HCT116 (cell line): ENCODE measurements around the gene RMP24.

Source experiments
- ATAC-seq: fragments of 200-7000 bp; cut with Tn5 transposase; 2 replicates; pipeline ENCODE4 v1.9.1; 2020; ENCODE audit warnings: mild to moderate bottlenecking, moderate library complexity
- BruUV-seq: library from RNA; stranded (reverse); fragments of 400-500 nt; replicated peaks from 2 replicates; lab custom pipeline; 2021; lab: Mats Ljungman, UMichigan
- CTCF ChIA-PET: fragments of 300-600 bp; sonication (Branson Sonifier 250); formaldehyde crosslinking; loops from one replicate; lab custom pipeline; 2021; ENCODE audit warnings: antibody characterized with exemption; lab: Charles Lee
- POLR2A ChIA-PET: fragments of 300-600, 350-600 bp; sonication (Branson Sonifier 250); formaldehyde crosslinking; loops from one replicate; lab custom pipeline; 2021; ENCODE audit warnings: antibody characterized with exemption; lab: Charles Lee
- RAD21 ChIA-PET, 2 experiments: fragments of 300-600 bp; sonication (Branson Sonifier 250); formaldehyde crosslinking; loops; one replicate each; lab custom pipeline; 2023; ENCODE audit warnings: low total read pairs in 2 of 2; ENCODE audit not compliant: uncharacterized antibody in 2 of 2, unreplicated experiment in 2 of 2, low non-redundant PET in 1 of 2; lab: Charles Lee
- DNase-seq: peaks from one replicate; pipeline ENCODE4 v3.0.0-alpha.2; 2010; ENCODE audit warnings: low read depth, low spot score
- H2AFZ ChIP-seq: fragments of 200-600 bp; shearing (Covaris generic), sonication (generic); 2 replicates; pipeline ENCODE4 v1.6.1; 2017; ENCODE audit warnings: low read depth, mixed run types, mixed read lengths, antibody characterized with exemption, low read length; ENCODE audit not compliant: poor library complexity, severe bottlenecking
- H3K27ac ChIP-seq: 2 replicates; pipeline ENCODE4 v1.5.1; 2012; ENCODE audit warnings: low read depth, low read length
- H3K27me3 ChIP-seq: fragments of 200-600 bp; sonication (generic); 2 replicates; pipeline ENCODE4 v1.6.1; 2016; ENCODE audit warnings: mixed run types, low read length, mixed read lengths; ENCODE audit not compliant: insufficient read depth
- H3K36me3 ChIP-seq, 2 experiments: fragments of 200-500 bp in 1 of 2; fragments of 200-600 bp in 1 of 2; sonication (Bioruptor generic) in 1 of 2; sonication (generic) in 1 of 2; 2 replicates each; pipeline versions ENCODE4 v1.5.1 to v1.6.1; 2014 to 2016; ENCODE audit warnings: low read length in 2 of 2, inconsistent platforms in 1 of 2, mixed read lengths in 1 of 2, mixed run types in 1 of 2; ENCODE audit not compliant: insufficient read depth in 2 of 2, control insufficient read depth in 1 of 2
- H3K4me1 ChIP-seq, 2 experiments: fragments of 200-600 bp in 1 of 2; sonication (generic) in 1 of 2; 2 replicates each; pipeline versions ENCODE4 v1.5.1 to v1.6.1; 2012 to 2017; ENCODE audit warnings: low read length in 2 of 2, inconsistent platforms in 1 of 2, mild to moderate bottlenecking in 1 of 2, mixed read lengths in 1 of 2, mixed run types in 1 of 2, moderate library complexity in 1 of 2; ENCODE audit not compliant: insufficient read depth in 2 of 2, control insufficient read depth in 1 of 2
- H3K4me2 ChIP-seq: fragments of 200-600 bp; sonication (generic); 2 replicates; pipeline ENCODE4 v1.6.1; 2017; ENCODE audit warnings: mixed run types, low read length, mixed read lengths
- H3K4me3 ChIP-seq, 2 experiments: fragments of 200-600 bp in 1 of 2; sonication (generic) in 1 of 2; replicated peaks in 1 of 2; 2 replicates each; pipeline ENCODE4 v1.5.1; 2011 to 2016; ENCODE audit warnings: low read length in 2 of 2, control low read depth in 1 of 2, low read depth in 1 of 2, mild to moderate bottlenecking in 1 of 2, mixed read lengths in 1 of 2, mixed run types in 1 of 2
- H3K79me2 ChIP-seq: fragments of 200-600 bp; sonication (generic); 2 replicates; pipeline ENCODE4 v1.6.1; 2017; ENCODE audit warnings: mild to moderate bottlenecking, mixed run types, low read length, moderate library complexity, mixed read lengths; ENCODE audit not compliant: insufficient read depth
- H3K9ac ChIP-seq: fragments of 200-600 bp; sonication (generic); 2 replicates; pipeline ENCODE4 v1.6.1; 2016; ENCODE audit warnings: low read length, mixed read lengths
- H3K9me2 ChIP-seq: fragments of 200-600 bp; sonication (generic), shearing (Covaris generic); 2 replicates; pipeline ENCODE4 v1.6.1; 2017; ENCODE audit warnings: mixed run types, mild to moderate bottlenecking, moderate library complexity; ENCODE audit not compliant: insufficient read depth
- H3K9me3 ChIP-seq, 2 experiments: fragments of 200-500 bp in 1 of 2; fragments of 200-600 bp in 1 of 2; sonication (Bioruptor generic) in 1 of 2; sonication (generic) in 1 of 2; 2 replicates each; pipeline ENCODE4 v1.6.1; 2014 to 2017; ENCODE audit warnings: low read length in 2 of 2, mixed read lengths in 2 of 2, inconsistent platforms in 1 of 2, low read depth in 1 of 2, mild to moderate bottlenecking in 1 of 2, mixed run types in 1 of 2, moderate library complexity in 1 of 2; ENCODE audit not compliant: control insufficient read depth in 1 of 2, insufficient read depth in 1 of 2
- H4K20me1 ChIP-seq: fragments of 200-600 bp; sonication (generic), shearing (Covaris generic); 2 replicates; pipeline ENCODE4 v1.6.1; 2017; ENCODE audit warnings: mixed run types, mild to moderate bottlenecking, moderate library complexity; ENCODE audit not compliant: insufficient read depth
- JUND ChIP-seq: IDR thresholded peaks from 2 replicates; pipeline ENCODE4 v1.6.1; 2012
- TCF7L2 ChIP-seq: IDR thresholded peaks from 2 replicates; pipeline ENCODE4 v1.7.0; 2011; ENCODE audit warnings: borderline replicate concordance, inconsistent platforms; ENCODE audit not compliant: insufficient read depth, insufficient read length; ENCODE audit errors: extremely low read depth
- ZNF274 ChIP-seq: fragments of 200-500 bp; sonication (Bioruptor generic); IDR thresholded peaks from 2 replicates; pipeline ENCODE4 v1.6.1; 2014; ENCODE audit warnings: mild to moderate bottlenecking, low read depth, low read length, inconsistent platforms
- intact Hi-C: fragments of 100-400 bp; cut with micrococcal nuclease; formaldehyde crosslinking; loops from 2 replicates; pipeline ENCODE4 v1.10.0; 2022

The RMP24 gene

DNA sequence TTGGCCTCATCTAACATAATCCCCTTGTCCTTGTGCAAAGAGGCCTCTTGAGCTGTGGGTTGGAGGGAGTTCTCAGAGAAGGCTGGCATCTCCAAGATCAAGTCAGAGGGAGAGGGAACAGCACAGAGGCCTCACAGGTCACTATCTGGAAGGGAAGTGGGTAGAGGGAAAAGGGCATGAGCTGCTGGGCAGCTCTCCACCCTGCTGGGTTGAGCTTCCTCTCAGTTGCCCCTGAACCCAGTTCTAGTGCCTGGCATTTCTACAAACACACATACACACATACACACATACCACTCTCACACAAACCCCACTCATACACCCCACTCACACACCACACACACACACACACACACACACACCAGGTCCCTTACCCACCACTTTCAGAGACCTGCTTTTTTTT, 30.3 kb upstream of the RMP24 start:
- TF ChIP-seq TCF7L2 (no peak), JUND (no peak)
- TF ChIP-seq, all 23 proteins: peak for 0
- BruUV-seq = no TSS peak
- H4K20me1 ChIP-seq = no peaks in the 10 kb centered on the region
- no peaks in the 10 kb centered on the region for H3K36me3 ChIP-seq
- H3K9me2 ChIP-seq = no peaks in the 10 kb centered on the region
- H3K4me2 ChIP-seq = no peak overlapping the region
- POLR2A ChIA-PET = no interaction called here
- DNase-seq = no peak
- H3K4me1 ChIP-seq = no peaks in the 10 kb centered on the region
- H3K27ac ChIP-seq = no peak overlapping the region
- ATAC-seq = no peak
- intact Hi-C loops = no loop called here
- RAD21 ChIA-PET = no interaction called here
- no peak overlapping the region for H2AFZ ChIP-seq
- H3K9me3 ChIP-seq = no peaks in the 10 kb centered on the region
- H3K27me3 ChIP-seq = no peaks in the 10 kb centered on the region
- no peak overlapping the region for H3K9ac ChIP-seq
- CTCF ChIA-PET = interaction anchor here (1.3 to 2.3 kb wide), 2 partner anchors 9 to 14 kb away, joined by 3 to 7 read pairs; no protein-coding TSS in a partner anchor
- no peaks in the 10 kb centered on the region for H3K79me2 ChIP-seq
- no peak overlapping the region for H3K4me3 ChIP-seq

DNA sequence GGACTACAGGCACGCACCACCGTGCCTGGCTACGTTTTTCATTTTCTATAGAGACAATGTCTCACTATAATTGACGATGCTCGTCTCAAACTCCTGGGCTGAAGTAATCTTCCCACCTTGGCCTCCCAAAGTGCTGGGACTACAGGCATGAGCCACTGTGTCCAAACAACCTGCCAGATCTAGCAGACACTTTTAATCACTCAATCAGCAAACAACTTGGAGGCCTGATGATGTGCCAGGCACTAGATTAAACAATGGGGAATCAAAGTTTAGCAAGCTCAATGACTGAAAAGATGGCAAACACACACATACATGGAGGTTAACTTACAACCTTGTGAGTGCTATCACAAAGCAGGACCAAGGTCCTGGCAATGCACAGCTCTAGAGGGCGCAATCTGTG, 29.8 kb upstream of the RMP24 start:
- Histone ChIP-seq H3K36me3 (no peaks in the 10 kb centered on the region), H3K9me3 (no peaks in the 10 kb centered on the region), H3K9me2 (no peaks in the 10 kb centered on the region), H3K4me3 (no peak overlapping the region), H3K79me2 (no peaks in the 10 kb centered on the region), H2AFZ (no peak overlapping the region), H3K27me3 (no peaks in the 10 kb centered on the region), H3K4me1 (no peaks in the 10 kb centered on the region), H4K20me1 (no peaks in the 10 kb centered on the region), H3K4me2 (no peak overlapping the region), H3K27ac (no peak overlapping the region), H3K9ac (no peak overlapping the region)
- no peak for TF ChIP-seq ZNF274
- DNase-seq = no peak
- ChIA-PET CTCF (interaction anchor here (2.3 kb wide), 1 partner anchor 8 kb away, joined by 7 read pairs; no protein-coding TSS in a partner anchor), POLR2A (no interaction called here), RAD21 (no interaction called here)
- BruUV-seq = no TSS peak
- no peak for ATAC-seq
- intact Hi-C loops = no loop called here
